Smooth muscle cell of the coronary artery (primary cell): Measurements from ENCODE around the gene MRPS35. TPM values are rescaled to one million over a fixed set of nuclear protein-coding genes. Genes with fewer than 3 reads are reported as not detected.

ENCODE experiments used
- total RNA-seq: library from RNA; depleted of rRNA; stranded (reverse); fragments of >200 nt; gene quantifications from 2 replicates; pipeline ENCODE4 v1.2.3, GENCODE V29; 2014; ENCODE audit warnings: low replicate concordance

MRPS35 gene
- 21.9 and 36.5 TPM in 2 replicates for total RNA-seq

DNA sequence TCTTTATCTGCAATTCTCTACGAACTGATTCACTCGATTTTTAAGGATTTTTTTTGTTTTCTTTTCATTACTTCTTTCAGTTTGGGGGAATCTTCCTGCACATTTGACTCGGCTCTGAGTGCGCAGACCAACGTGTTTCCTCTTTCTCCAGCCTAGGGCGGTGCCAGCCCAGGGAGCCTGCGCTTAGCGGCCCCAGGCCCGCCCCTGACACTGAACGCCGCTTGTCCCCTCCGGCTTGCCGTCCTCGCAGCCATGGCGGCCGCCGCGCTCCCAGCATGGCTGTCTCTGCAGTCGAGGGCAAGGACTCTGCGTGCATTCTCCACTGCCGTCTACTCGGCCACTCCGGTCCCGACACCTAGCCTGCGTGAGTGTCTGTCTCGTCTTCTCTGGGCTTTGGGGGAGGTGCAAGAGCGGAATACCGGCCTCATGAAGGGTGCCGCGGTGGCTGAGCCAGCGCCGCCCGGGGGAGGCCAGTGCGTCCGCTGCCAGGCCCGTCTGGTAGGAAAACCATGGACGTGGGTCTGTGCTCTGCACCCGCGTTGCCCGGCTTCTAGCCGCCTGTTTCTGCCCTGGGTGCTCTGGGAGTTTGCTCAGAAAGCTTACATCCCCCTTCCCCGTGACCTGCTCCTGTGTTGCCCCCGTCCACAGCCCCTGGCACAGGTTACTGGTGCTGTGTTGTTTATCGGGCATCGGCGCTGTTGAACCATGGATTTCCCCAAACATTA is at the start of gene MRPS35:
MRPS35 (plus strand) TSS at position 241 of the 725 bp plus-strand sequence; CDS start at position 253, 12 bp downstream.

GRCh38 chr12:27696293-27696652 is 14.4 kb upstream of the MRPS35 start, which contains the start of gene REP15:
REP15 (plus strand) TSS chr12:27696447; CDS start chr12:27696563, 116 bp downstream.

DNA sequence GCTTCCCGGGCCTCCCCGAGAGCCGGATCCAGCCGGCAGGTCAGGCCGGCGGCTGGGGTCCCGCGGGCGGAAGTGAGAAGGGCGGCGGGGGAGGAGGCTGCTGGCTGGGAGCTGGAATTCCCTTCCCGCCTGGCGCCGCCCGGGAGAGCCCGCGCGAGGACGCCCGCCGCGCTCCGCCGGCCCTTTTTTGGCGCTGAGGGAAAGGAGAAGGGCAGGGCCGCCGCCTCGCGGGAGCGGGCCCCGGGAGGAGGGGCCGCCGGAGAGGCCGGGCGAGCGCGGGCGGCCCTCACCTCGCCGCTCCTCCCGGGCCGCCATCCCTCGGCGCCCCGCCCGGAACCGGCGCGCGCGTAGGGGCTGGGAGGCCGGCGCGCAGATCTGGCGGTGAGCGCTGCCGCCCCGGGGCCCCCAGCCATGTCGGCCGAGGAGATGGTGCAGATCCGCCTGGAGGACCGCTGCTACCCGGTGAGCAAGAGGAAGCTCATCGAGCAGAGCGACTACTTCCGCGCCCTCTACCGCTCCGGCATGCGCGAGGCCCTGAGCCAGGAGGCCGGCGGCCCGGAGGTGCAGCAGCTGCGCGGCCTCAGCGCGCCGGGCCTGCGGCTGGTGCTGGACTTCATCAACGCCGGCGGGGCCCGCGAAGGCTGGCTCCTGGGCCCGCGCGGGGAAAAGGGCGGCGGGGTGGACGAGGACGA is 69.4 kb downstream of the MRPS35 start, which contains the start of the genes KLHL42 and MANSC4:
KLHL42 (plus strand) TSS at position 314 of the 692 bp plus-strand sequence; CDS start at position 412, 98 bp downstream.
MANSC4 (minus strand) TSS at position 317 of the 692 bp plus-strand sequence. CDS start 8,960 bp downstream, outside the sequence.

Other genes starting within 250 kb of the MRPS35 start
- gene PPFIBP1, start 186.6 kb upstream of the MRPS35 start, total RNA-seq, result 70.1 and 78.1 TPM in 2 replicates
- 0.68 and 0.70 TPM in 2 replicates for gene REP15, start 14.4 kb upstream of the MRPS35 start, total RNA-seq
- gene KLHL42, start 69.4 kb downstream of the MRPS35 start, total RNA-seq, result 17.9 and 31.8 TPM in 2 replicates
- not detected in 2 replicates for gene MANSC4, start 69.4 kb downstream of the MRPS35 start, total RNA-seq